ENCODE measurements around the gene MIPOL1.
"Not testable (repeated sequence)": the region's sequence is repeated elsewhere in the genome, so short reads cannot be mapped to it uniquely, and the experiment has no call there.

Gene MIPOL1

GRCh38 chr14:37553935-37554550 is 356.3 kb downstream of the MIPOL1 start:
- Mint-ChIP-seq H3K9me3 (peaks cover 12% of the 10 kb centered on the region), H3K36me3 (ENCODE audit: low read depth) (no peaks in the 10 kb centered on the region), H3K27me3 (no peaks in the 10 kb centered on the region), H3K4me1 (ENCODE audit: low read depth) (no peaks in the 10 kb centered on the region), H3K4me3 (no peak overlapping the region), H3K27ac (no peak overlapping the region)

GRCh38 chr14:37555596-37555995 is 357.9 kb downstream of the MIPOL1 start:
- H3K9me3 Mint-ChIP-seq = peaks cover 12% of the 10 kb centered on the region
- H3K27me3 Mint-ChIP-seq; H3K4me1 Mint-ChIP-seq (ENCODE audit: low read depth); H3K27ac Mint-ChIP-seq; H3K36me3 Mint-ChIP-seq (ENCODE audit: low read depth); H3K4me3 Mint-ChIP-seq: not testable (repeated sequence)

GRCh38 chr14:37558740-37559139 is 361.0 kb downstream of the MIPOL1 start:
- H3K27ac Mint-ChIP-seq = no peak overlapping the region
- H3K9me3 Mint-ChIP-seq = peaks cover 5% of the 10 kb centered on the region
- no peaks in the 10 kb centered on the region for H3K4me1 Mint-ChIP-seq (ENCODE audit: low read depth)
- no peak overlapping the region for H3K4me3 Mint-ChIP-seq
- H3K27me3 Mint-ChIP-seq = no peaks in the 10 kb centered on the region
- no peaks in the 10 kb centered on the region for H3K36me3 Mint-ChIP-seq (ENCODE audit: low read depth)

- H3K27ac Mint-ChIP-seq = no peak overlapping the region
- no peak overlapping the region for H3K4me3 Mint-ChIP-seq
- H3K27me3 Mint-ChIP-seq = no peaks in the 10 kb centered on the region
- no peaks in the 10 kb centered on the region for H3K4me1 Mint-ChIP-seq (ENCODE audit: low read depth)
- H3K9me3 Mint-ChIP-seq = no peaks in the 10 kb centered on the region
- no peaks in the 10 kb centered on the region for H3K36me3 Mint-ChIP-seq (ENCODE audit: low read depth)
These were observed 361.6 kb downstream of the MIPOL1 start for GRCh38 chr14:37559386-37559785.

GRCh38 chr14:37563189-37563588 is 365.5 kb downstream of the MIPOL1 start:
- H3K4me3 Mint-ChIP-seq = no peak overlapping the region
- no peaks in the 10 kb centered on the region for H3K36me3 Mint-ChIP-seq (ENCODE audit: low read depth)
- H3K27me3 Mint-ChIP-seq = peaks cover 7% of the 10 kb centered on the region

GRCh38 chr14:37565550-37565949 is 367.8 kb downstream of the MIPOL1 start:
- Mint-ChIP-seq H3K9me3 (no peaks in the 10 kb centered on the region), H3K4me1 (ENCODE audit: low read depth) (no peaks in the 10 kb centered on the region), H3K27ac (no peak overlapping the region), H3K36me3 (ENCODE audit: low read depth) (no peaks in the 10 kb centered on the region), H3K4me3 (no peak overlapping the region), H3K27me3 (peaks cover 7% of the 10 kb centered on the region)

More at GRCh38 chr14:37563189-37563588, 365.5 kb downstream of the MIPOL1 start:
- no peaks in the 10 kb centered on the region for H3K9me3 Mint-ChIP-seq
- no peaks in the 10 kb centered on the region for H3K4me1 Mint-ChIP-seq (ENCODE audit: low read depth)
- no peak overlapping the region for H3K27ac Mint-ChIP-seq

- no peak overlapping the region for H3K4me3 Mint-ChIP-seq
- no peaks in the 10 kb centered on the region for H3K4me1 Mint-ChIP-seq (ENCODE audit: low read depth)
- no peaks in the 10 kb centered on the region for H3K9me3 Mint-ChIP-seq
These were observed 369.2 kb downstream of the MIPOL1 start for GRCh38 chr14:37566811-37567371.

GRCh38 chr14:37569729-37570128 is 372.0 kb downstream of the MIPOL1 start:
- Mint-ChIP-seq H3K36me3 (ENCODE audit: low read depth) (no peaks in the 10 kb centered on the region), H3K9me3 (no peaks in the 10 kb centered on the region)

More at GRCh38 chr14:37566811-37567371, 369.2 kb downstream of the MIPOL1 start:
- H3K27ac Mint-ChIP-seq = no peak overlapping the region
- no peaks in the 10 kb centered on the region for H3K36me3 Mint-ChIP-seq (ENCODE audit: low read depth)
- H3K27me3 Mint-ChIP-seq = peaks cover 7% of the 10 kb centered on the region

GRCh38 chr14:37571391-37571790 is 373.7 kb downstream of the MIPOL1 start:
- Mint-ChIP-seq H3K27me3 (peaks cover 9% of the 10 kb centered on the region), H3K27ac (no peak overlapping the region), H3K9me3 (no peaks in the 10 kb centered on the region), H3K4me1 (ENCODE audit: low read depth) (no peaks in the 10 kb centered on the region), H3K4me3 (no peak overlapping the region), H3K36me3 (ENCODE audit: low read depth) (no peaks in the 10 kb centered on the region)

More at GRCh38 chr14:37569729-37570128, 372.0 kb downstream of the MIPOL1 start:
- Mint-ChIP-seq H3K27me3 (peaks cover 8% of the 10 kb centered on the region), H3K4me3 (no peak overlapping the region), H3K4me1 (ENCODE audit: low read depth) (no peaks in the 10 kb centered on the region), H3K27ac (no peak overlapping the region)

GRCh38 chr14:37573356-37573755 is 375.6 kb downstream of the MIPOL1 start:
- no peak overlapping the region for H3K27ac Mint-ChIP-seq
- H3K9me3 Mint-ChIP-seq = no peaks in the 10 kb centered on the region
- no peak overlapping the region for H3K4me3 Mint-ChIP-seq
- no peaks in the 10 kb centered on the region for H3K36me3 Mint-ChIP-seq (ENCODE audit: low read depth)
- peaks cover 10% of the 10 kb centered on the region for H3K27me3 Mint-ChIP-seq
- H3K4me1 Mint-ChIP-seq (ENCODE audit: low read depth) = no peaks in the 10 kb centered on the region

GRCh38 chr14:37579274-37579673 is 381.5 kb downstream of the MIPOL1 start:
- H3K4me1 Mint-ChIP-seq (ENCODE audit: low read depth) = no peaks in the 10 kb centered on the region
- H3K27ac Mint-ChIP-seq = no peak overlapping the region
- no peaks in the 10 kb centered on the region for H3K36me3 Mint-ChIP-seq (ENCODE audit: low read depth)
- no peak overlapping the region for H3K4me3 Mint-ChIP-seq
- H3K9me3 Mint-ChIP-seq = no peaks in the 10 kb centered on the region
- H3K27me3 Mint-ChIP-seq = peaks cover 43% of the 10 kb centered on the region

GRCh38 chr14:37580146-37580545 is 382.4 kb downstream of the MIPOL1 start:
- H3K9me3 Mint-ChIP-seq = no peaks in the 10 kb centered on the region
- H3K4me3 Mint-ChIP-seq = no peak overlapping the region
- no peak overlapping the region for H3K27ac Mint-ChIP-seq
- peaks cover 43% of the 10 kb centered on the region for H3K27me3 Mint-ChIP-seq
- H3K36me3 Mint-ChIP-seq (ENCODE audit: low read depth) = no peaks in the 10 kb centered on the region
- no peaks in the 10 kb centered on the region for H3K4me1 Mint-ChIP-seq (ENCODE audit: low read depth)

GRCh38 chr14:37583358-37584210 is 385.8 kb downstream of the MIPOL1 start:
- H3K4me1 Mint-ChIP-seq (ENCODE audit: low read depth) = no peaks in the 10 kb centered on the region

GRCh38 chr14:37584211-37585100 is 386.7 kb downstream of the MIPOL1 start:
- H3K9me3 Mint-ChIP-seq = no peaks in the 10 kb centered on the region
- H3K36me3 Mint-ChIP-seq (ENCODE audit: low read depth) = peaks cover 4% of the 10 kb centered on the region
- H3K4me1 Mint-ChIP-seq (ENCODE audit: low read depth) = no peaks in the 10 kb centered on the region
- peaks cover 72% of the 10 kb centered on the region for H3K27me3 Mint-ChIP-seq
- no peak overlapping the region for H3K4me3 Mint-ChIP-seq
- no peak overlapping the region for H3K27ac Mint-ChIP-seq

More at GRCh38 chr14:37583358-37584210, 385.8 kb downstream of the MIPOL1 start:
- no peak overlapping the region for H3K4me3 Mint-ChIP-seq
- no peak overlapping the region for H3K27ac Mint-ChIP-seq
- no peaks in the 10 kb centered on the region for H3K9me3 Mint-ChIP-seq
- H3K27me3 Mint-ChIP-seq = peaks cover 65% of the 10 kb centered on the region
- H3K36me3 Mint-ChIP-seq (ENCODE audit: low read depth) = peaks cover 4% of the 10 kb centered on the region
